Right ventricle myocardium inferior (tissue), 1 donor: Measurements from ENCODE around the gene DEFB125. TPM values are rescaled to one million over a fixed set of nuclear protein-coding genes. Genes with fewer than 3 reads are reported as not detected.
"Not testable (repeated sequence)": the region's sequence is repeated elsewhere in the genome, so short reads cannot be mapped to it uniquely, and the experiment has no call there.

Source experiments
- ATAC-seq: fragments of 200-7000 bp; cut with Tn5 transposase; one replicate; pipeline ENCODE4 v1.9.1; 2020; ENCODE audit warnings: mild to moderate bottlenecking, moderate library complexity
- DNase-seq: peaks from one replicate; pipeline ENCODE4 v3.0.0; 2021; ENCODE audit errors: missing footprints
- intact Hi-C: fragments of 100-400 bp; cut with DNase I; formaldehyde crosslinking; loops from one replicate; pipeline ENCODE4 v1.11.0; 2022
- long read RNA-seq: library from polyadenylated mRNA; unstranded; transcript quantifications from one replicate; pipeline ENCODE4 v2.0.0, GENCODE V29; 2021
- total RNA-seq: library from RNA; stranded (reverse); fragmentation: NEBNext Ultra II Directional; extraction: Animal tissue kit (Norgen Biotek cat#: 25700); gene quantifications from one replicate; pipeline ENCODE4 v1.2.1, GENCODE V29; 2021
- donor health status: DM: no; HTN: yes; CAD: no; lungs with severe emphysema.

The DEFB125 gene
- not detected for total RNA-seq
- long read RNA-seq, result 0 reads

- intact Hi-C loops, result no loop called here
- ATAC-seq, result no peak
- no peak for DNase-seq
Measured at GRCh38 chr20:87401-87800, at the start of gene DEFB125. TSS of gene DEFB125 (plus strand) at chr20:87672. CDS start at chr20:87710, 38 bp downstream.

- no peak for ATAC-seq
- intact Hi-C loops, result no loop called here
- DNase-seq, result no peak
Measured at GRCh38 chr20:60035-60918, 27.2 kb upstream of the DEFB125 start.

- ATAC-seq (no peak), DNase-seq (no peak)
- intact Hi-C loops, result no loop called here
Measured at GRCh38 chr20:61230-61629, 26.2 kb upstream of the DEFB125 start.

- intact Hi-C loops, result no loop called here
- ATAC-seq (no peak), DNase-seq (no peak)
Measured at GRCh38 chr20:61757-62156, 25.7 kb upstream of the DEFB125 start.

- ATAC-seq, result no peak
- intact Hi-C loops, result no loop called here
- no peak for DNase-seq
Measured at GRCh38 chr20:62487-62886, 25.0 kb upstream of the DEFB125 start.

- no peak for DNase-seq
- ATAC-seq, result no peak
- intact Hi-C loops, result no loop called here
Measured at GRCh38 chr20:64026-64603, 23.4 kb upstream of the DEFB125 start.

GRCh38 chr20:64766-65322 lies 22.6 kb upstream of the DEFB125 start:
- intact Hi-C loops, result no loop called here
- no peak for DNase-seq
- peak; percentile 50 for ATAC-seq

GRCh38 chr20:77231-77630 lies 10.2 kb upstream of the DEFB125 start:
- intact Hi-C loops, result no loop called here
- no peak for DNase-seq
- ATAC-seq, result no peak

- intact Hi-C loops, result no loop called here
- no peak for DNase-seq
- ATAC-seq, result no peak
Measured at GRCh38 chr20:78338-78737, 9.1 kb upstream of the DEFB125 start.

GRCh38 chr20:79565-79964 lies 7.9 kb upstream of the DEFB125 start:
- intact Hi-C loops, result no loop called here
- peak; percentile 67 for DNase-seq
- no peak for ATAC-seq

- ATAC-seq, result no peak
- no peak for DNase-seq
- intact Hi-C loops, result no loop called here
Measured at GRCh38 chr20:90651-91050, 3.2 kb downstream of the DEFB125 start.

- intact Hi-C loops, result no loop called here
- DNase-seq (no peak), ATAC-seq (no peak)
Measured at GRCh38 chr20:93641-94040, 6.2 kb downstream of the DEFB125 start.

GRCh38 chr20:95215-95614 lies 7.7 kb downstream of the DEFB125 start:
- ATAC-seq (no peak), DNase-seq (no peak)
- intact Hi-C loops, result no loop called here

GRCh38 chr20:97691-98090 lies 10.2 kb downstream of the DEFB125 start:
- DNase-seq, intact Hi-C loops, ATAC-seq: not testable (repeated sequence)

- intact Hi-C loops, result no loop called here
- ATAC-seq (no peak), DNase-seq (no peak)
Measured at GRCh38 chr20:101975-102374, 14.5 kb downstream of the DEFB125 start.

- no peak for DNase-seq
- intact Hi-C loops, result no loop called here
- ATAC-seq, result no peak
Measured at GRCh38 chr20:103456-103855, 16.0 kb downstream of the DEFB125 start.

GRCh38 chr20:112396-112795 lies 24.9 kb downstream of the DEFB125 start:
- DNase-seq (no peak), ATAC-seq (no peak)
- intact Hi-C loops, result no loop called here

- ATAC-seq, result no peak
- intact Hi-C loops, result no loop called here
- no peak for DNase-seq
Measured at GRCh38 chr20:117518-117917, 30.0 kb downstream of the DEFB125 start.

GRCh38 chr20:129786-130323 lies 42.4 kb downstream of the DEFB125 start:
- intact Hi-C loops, ATAC-seq, DNase-seq: not testable (repeated sequence)
